GM19455 (cell line): ENCODE measurements around the gene CSAD.
A peak's percentile ranks its signal among the peaks of the same experiment; 100 is the strongest.

Source experiments
- ATAC-seq: cut with Tn5 transposase; IDR thresholded peaks from one replicate; pipeline ENCODE4 v1.9.1; 2021; ENCODE audit not compliant: unreplicated experiment

The CSAD gene

DNA sequence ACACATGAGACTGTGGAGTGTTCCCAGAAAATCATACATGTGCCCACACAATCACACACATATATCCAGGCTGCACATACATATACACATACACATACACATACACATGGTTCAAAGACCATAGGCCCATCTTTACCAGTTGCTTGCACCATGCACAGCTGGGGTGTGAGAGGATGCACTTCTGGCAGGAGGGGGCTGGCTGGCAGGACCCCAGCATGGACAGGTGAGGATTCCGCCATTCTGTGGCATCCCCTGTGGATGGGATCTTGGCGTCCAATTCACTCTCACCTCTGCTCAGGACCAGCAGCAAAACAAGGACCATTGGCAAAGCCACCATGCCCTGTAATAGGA is 19.4 kb upstream of the CSAD start:
- peak; percentile 24 for ATAC-seq

DNA sequence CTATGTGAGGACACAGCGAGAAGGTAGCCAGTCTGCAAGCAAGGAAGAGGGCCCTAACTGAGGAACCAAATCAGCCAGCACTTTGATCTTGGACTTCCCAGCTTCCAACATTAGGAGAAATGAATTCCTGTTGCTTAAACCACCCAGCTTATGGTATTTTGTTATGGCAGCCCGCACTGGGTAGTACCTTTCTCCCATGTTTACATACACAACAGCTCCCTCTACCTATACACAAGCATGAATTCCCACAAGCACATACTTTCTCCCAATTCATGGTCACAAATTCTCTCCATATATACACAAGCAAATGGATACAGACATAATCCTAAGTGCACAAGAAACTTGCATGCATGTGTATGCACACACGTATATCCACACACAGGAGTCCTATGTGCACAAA is 19.0 kb upstream of the CSAD start:
- ATAC-seq = no peak

DNA sequence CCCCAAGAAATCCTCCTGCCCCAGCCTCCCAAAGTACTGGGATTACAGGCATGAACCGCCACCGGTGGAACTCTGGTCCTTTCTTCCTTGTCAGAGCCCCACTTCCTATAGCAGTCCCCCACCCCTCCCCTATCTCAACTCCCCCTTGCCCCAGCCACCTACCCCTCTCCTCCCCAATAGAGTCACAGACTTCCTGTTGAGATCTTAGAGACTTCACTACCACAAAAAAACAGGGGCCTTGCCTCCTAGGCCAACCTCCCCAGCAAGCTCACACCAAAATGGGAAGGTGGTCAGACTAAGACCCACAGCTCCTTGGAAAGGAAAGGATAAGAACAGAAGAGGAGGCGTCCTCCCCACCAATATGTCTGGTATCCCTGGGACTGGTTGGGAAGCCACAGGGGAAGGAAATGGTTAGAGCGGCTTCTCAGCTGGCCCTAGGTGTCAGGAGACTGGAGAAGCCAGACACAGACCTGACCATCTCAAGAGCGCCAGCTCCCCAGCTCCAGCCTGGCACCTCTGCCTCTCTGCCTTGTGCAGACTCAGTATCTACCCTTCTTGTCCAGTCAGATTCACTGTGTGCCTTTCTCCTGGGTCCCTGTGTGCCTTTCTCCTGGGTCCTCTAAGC is 17.9 kb upstream of the CSAD start:
- no peak for ATAC-seq

- no peak for ATAC-seq
Observed at GRCh38 chr12:53197011-53197640, 16.4 kb upstream of the CSAD start.

GRCh38 chr12:53196486-53196885 is 15.8 kb upstream of the CSAD start:
- no peak for ATAC-seq

GRCh38 chr12:53195516-53196420 is 15.0 kb upstream of the CSAD start:
- ATAC-seq = no peak

DNA sequence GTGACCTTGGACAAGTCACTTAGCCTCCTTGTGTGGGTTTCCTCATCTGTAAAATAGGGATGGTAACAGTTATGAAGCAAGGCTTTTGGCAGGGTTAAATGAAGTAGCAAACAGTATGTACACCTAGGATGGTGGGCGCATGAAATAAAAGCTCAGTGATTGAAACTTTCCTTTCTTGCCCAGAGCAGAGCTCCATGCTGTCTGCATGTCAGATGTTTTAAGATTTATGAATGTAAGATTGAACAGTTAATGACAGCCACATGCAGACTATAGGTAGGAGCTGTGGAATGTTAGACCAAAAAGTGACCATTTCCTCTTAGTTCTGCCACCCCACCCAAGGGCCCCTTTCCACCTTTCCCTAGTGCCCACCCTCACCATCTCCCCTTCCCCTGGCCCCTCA is 14.2 kb upstream of the CSAD start:
- no peak for ATAC-seq

- no peak for ATAC-seq
Observed at GRCh38 chr12:53193985-53194716, 13.4 kb upstream of the CSAD start.

GRCh38 chr12:53193040-53193439 is 12.3 kb upstream of the CSAD start:
- no peak for ATAC-seq

DNA sequence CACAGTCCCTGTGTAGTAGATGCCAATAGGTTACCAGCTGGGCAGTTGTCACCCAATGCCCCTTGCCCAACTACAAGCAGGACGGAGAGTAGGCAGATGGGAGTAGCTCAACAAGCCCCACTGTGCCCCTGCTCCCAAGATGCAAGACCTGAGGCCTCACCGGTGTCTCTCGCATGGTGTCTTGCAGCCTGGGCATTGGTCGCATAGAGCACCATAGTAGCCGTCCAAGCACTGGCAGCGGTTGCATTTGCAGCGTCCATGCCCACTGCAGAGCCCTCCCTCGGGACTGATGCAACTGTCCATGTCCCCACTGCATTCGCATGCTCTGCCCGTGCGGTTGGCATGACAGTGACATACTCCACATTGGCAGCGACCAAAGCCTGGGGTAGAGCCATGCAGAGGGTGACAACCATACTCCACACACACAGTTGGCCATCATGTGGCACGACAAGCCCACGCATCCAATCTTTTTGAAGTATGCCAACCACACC is 11.9 kb upstream of the CSAD start:
- ATAC-seq = no peak

GRCh38 chr12:53191885-53192530 is 11.3 kb upstream of the CSAD start:
- no peak for ATAC-seq

GRCh38 chr12:53191096-53191884 is 10.6 kb upstream of the CSAD start:
- ATAC-seq = no peak

GRCh38 chr12:53190108-53190729 is 9.5 kb upstream of the CSAD start:
- no peak for ATAC-seq

DNA sequence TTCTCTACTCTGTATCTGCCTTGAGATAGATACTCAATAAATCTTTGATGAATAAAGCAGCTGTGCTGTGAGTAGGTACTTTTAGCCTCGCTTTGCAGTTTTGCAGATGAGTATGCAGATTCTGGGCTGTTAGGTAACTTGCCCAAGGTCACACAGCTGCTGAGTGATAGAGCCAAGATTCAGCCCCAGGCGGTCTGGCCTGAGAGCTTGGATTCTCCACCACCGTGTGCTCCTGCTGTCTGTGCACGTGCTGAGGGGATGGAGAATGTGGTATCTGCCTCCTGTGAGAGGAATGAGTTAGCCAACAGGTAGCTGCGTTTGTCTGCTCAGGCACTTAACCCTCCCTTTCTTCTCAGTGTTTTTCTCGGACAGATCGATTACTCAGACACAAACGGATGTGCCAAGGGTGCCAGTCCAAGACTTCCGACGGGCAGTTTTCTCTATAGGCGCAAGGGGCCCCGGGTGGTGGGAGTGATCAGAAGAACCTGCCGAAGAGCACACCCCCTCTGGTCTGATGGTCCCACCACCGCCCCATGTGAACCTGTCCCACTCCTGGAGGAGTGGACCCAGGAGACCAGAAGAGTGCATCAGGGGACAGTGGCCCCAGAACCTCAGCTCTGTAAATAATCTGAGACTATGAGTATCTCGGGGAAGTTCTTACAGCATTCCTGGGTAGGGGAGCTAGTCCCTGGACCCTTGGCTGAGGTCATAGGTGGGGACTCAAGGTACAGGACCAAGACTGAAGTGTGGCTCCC is 6.6 kb upstream of the CSAD start:
- ATAC-seq = no peak

DNA sequence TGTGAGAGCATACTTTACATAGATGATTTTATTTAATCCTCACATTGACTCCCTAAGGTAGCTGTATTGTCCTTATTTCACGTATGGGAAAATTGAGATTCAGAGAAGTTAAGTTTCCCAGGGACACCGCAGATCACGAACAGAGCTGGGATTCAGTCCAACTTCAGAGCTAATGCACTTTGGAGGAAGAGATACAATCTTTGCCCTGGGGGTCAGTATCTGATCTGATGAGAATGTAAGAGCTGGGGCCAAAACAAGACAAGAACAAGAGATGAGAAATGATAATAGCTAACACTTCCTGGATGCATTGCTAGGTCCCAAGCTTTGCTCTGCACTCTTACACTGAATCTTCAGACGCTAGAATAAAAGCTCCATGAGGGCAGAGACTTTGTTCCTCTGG is 6.0 kb upstream of the CSAD start:
- no peak for ATAC-seq

DNA sequence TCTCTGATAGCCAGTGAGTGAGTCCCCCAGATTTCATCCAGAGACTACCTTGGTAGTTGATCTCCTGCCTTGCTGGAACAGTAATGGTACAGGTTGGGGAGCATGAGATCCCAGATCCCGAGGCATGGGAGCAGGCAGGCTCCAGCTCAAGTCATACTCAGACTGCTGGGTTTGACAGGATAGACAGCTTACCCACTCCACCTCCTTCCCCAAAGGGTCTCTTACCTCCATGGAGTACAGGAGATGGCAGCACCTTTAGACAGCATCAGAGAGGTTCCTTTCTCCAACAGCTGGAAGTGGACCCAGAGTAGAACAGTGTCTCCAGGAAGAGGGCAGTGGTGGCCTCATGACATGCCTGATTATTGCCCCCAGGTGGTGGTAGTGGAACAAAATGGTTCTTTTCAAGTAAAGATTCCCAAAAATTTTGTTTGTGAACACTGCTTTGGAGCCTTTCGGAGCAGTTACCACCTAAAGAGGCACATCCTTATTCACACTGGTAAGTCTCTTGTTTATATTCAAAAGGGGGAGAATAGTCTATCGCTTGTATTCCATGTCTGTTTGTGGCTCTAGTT is 4.9 kb upstream of the CSAD start:
- no peak for ATAC-seq

DNA sequence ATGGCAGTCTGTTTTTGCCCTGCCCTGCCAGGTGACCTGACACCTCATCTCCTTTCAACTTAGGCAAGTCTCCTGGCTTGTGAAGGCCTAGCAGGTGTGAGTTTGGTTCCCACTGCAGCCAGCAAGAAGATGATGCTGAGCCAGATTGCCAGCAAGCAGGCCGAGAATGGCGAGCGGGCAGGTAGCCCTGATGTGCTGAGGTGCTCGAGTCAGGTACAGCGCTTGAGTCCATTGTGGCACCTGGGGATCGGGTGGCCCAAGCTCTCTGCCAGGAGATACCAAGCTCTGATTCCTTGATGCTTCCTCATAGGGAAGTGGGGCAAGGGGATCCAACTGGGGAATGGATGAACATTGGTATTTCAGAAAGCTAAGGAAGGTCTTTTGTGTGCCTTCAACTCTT is 4.1 kb upstream of the CSAD start:
- ATAC-seq = no peak

GRCh38 chr12:53182903-53183302 is 2.2 kb upstream of the CSAD start:
- no peak for ATAC-seq

DNA sequence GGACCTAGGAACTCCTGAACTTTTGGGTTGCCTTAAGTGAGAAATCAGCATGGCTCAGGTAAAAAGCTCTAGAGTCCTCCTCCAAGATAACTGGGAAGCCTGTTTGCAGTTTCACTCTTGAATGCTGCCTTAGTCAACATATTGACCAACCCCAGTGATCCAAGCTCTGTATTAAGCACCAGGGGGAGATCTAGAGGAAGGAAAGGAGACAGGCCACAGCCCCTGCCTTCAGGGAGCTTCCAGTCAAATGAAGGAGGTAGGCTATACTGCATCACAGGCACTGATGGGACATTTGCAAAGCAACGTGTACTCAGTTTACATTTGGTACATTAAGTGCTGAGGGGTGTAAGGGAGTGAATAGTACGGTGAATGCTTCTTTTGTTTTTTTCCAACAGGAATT is 1.2 kb upstream of the CSAD start:
- ATAC-seq = no peak
